Suppressor macrophage (primary cell): ENCODE measurements around the gene C9orf43.
A peak's percentile ranks its signal among the peaks of the same experiment; 100 is the strongest.
"Not testable (repeated sequence)": the region's sequence is repeated elsewhere in the genome, so short reads cannot be mapped to it uniquely, and the experiment has no call there.

Source experiments
- DNase-seq, 4 experiments: peaks; one replicate each; pipeline ENCODE4 v3.0.0-alpha.2; 2020 to 2022
- total RNA-seq, 17 experiments: gene quantifications; one replicate each; lab custom pipeline; 2026; ENCODE audit warnings: mixed read lengths in 6 of 17, inconsistent platforms in 3 of 17; lab: John Stamatoyannopoulos, UW

C9orf43 gene
- 0.04 to 2.3 (median 0.31) reads per million in 17 experiments for total RNA-seq

GRCh38 chr9:113410207-113410864 lies at the start of gene C9orf43, which contains the start of gene POLE3:
C9orf43 (plus strand) TSS chr9:113410747; CDS start chr9:113413494, 2,747 bp downstream.
POLE3 (minus strand) TSS chr9:113410675; CDS start chr9:113410293, 382 bp downstream.
- DNase-seq: peak; percentile 98 to 99 (median 98)

GRCh38 chr9:113361304-113362018 lies 49.1 kb upstream of the C9orf43 start:
- no peak for DNase-seq

- DNase-seq: no peak
Observed at GRCh38 chr9:113363336-113363735, 47.2 kb upstream of the C9orf43 start.

- no peak for DNase-seq
Observed at GRCh38 chr9:113364951-113365350, 45.6 kb upstream of the C9orf43 start.

GRCh38 chr9:113365652-113366051 lies 44.9 kb upstream of the C9orf43 start:
- peak; percentile 13 to 61 (median 50) for DNase-seq

GRCh38 chr9:113368348-113368981 lies 42.1 kb upstream of the C9orf43 start:
- DNase-seq: no peak

GRCh38 chr9:113368982-113369854 lies 41.3 kb upstream of the C9orf43 start:
- DNase-seq: no peak

GRCh38 chr9:113369855-113370140 lies 40.7 kb upstream of the C9orf43 start:
- DNase-seq: no peak

GRCh38 chr9:113370806-113371325 lies 39.7 kb upstream of the C9orf43 start:
- DNase-seq: no peak

GRCh38 chr9:113372059-113372458 lies 38.5 kb upstream of the C9orf43 start:
- no peak for DNase-seq

GRCh38 chr9:113373256-113373655 lies 37.3 kb upstream of the C9orf43 start:
- DNase-seq: no peak

GRCh38 chr9:113373676-113374392 lies 36.7 kb upstream of the C9orf43 start:
- DNase-seq: no peak

- no peak for DNase-seq
Observed at GRCh38 chr9:113375057-113376023, 35.2 kb upstream of the C9orf43 start.

- DNase-seq: peak; percentile 76 to 91 (median 80)
Observed at GRCh38 chr9:113376634-113377567, 33.6 kb upstream of the C9orf43 start, which contains the start of gene HDHD3. HDHD3 (minus strand) TSS chr9:113376986; CDS start chr9:113374354, 2,632 bp downstream.

GRCh38 chr9:113379094-113379828 lies 31.3 kb upstream of the C9orf43 start:
- not testable (repeated sequence) for DNase-seq

GRCh38 chr9:113379829-113380210 lies 30.7 kb upstream of the C9orf43 start:
- not testable (repeated sequence) for DNase-seq

GRCh38 chr9:113380869-113381378 lies 29.6 kb upstream of the C9orf43 start:
- no peak for DNase-seq

GRCh38 chr9:113381441-113381840 lies 29.1 kb upstream of the C9orf43 start:
- DNase-seq: not testable (repeated sequence)
